OCI-LY1 (cell line): Measurements from ENCODE around the gene SLC30A3.

ENCODE experiments used
- CTCF ChIP-seq: fragments of 200-600 bp; sonication (generic), shearing (Covaris generic); IDR thresholded peaks from 2 replicates; pipeline ENCODE4 v1.5.1; 2017; ENCODE audit warnings: mild to moderate bottlenecking, antibody characterized with exemption, low read length, moderate library complexity, mixed read lengths
- EZH2 ChIP-seq: fragments of 200-600 bp; sonication (generic), shearing (Covaris generic); IDR thresholded peaks from 2 replicates; pipeline ENCODE4 v1.8.0; 2017; ENCODE audit warnings: borderline replicate concordance, mixed run types, mild to moderate bottlenecking, antibody characterized with exemption, low read length, moderate library complexity, mixed read lengths

- TF ChIP-seq CTCF: no peak
- no peak for TF ChIP-seq EZH2
These were observed 51.5 kb downstream of the SLC30A3 start for GRCh38 chr2:27211241-27211942.
